ENCODE measurements around the gene SKAP1.
"Not testable (repeated sequence)": the region's sequence is repeated elsewhere in the genome, so short reads cannot be mapped to it uniquely, and the experiment has no call there.

DNA sequence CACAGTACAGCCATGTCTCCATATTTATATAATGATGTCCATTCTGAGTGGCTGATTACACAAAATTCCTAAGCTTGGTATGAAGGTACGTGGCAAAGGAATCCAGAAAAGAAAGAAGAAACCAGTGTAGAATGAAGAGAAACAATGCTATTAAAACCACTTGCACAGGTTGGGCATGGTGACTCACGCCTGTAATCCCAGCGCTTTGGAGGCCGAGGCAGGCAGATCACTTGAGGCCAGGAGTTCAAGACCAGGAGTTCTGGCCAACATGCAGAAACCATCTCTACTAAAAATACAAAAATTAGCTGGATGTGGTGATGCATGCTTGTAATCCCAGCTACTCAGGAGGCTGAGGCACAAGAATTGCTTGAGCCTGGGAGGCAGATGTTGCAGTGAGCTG is 223.0 kb downstream of the SKAP1 start:
- TF ChIP-seq, protein P1, sequence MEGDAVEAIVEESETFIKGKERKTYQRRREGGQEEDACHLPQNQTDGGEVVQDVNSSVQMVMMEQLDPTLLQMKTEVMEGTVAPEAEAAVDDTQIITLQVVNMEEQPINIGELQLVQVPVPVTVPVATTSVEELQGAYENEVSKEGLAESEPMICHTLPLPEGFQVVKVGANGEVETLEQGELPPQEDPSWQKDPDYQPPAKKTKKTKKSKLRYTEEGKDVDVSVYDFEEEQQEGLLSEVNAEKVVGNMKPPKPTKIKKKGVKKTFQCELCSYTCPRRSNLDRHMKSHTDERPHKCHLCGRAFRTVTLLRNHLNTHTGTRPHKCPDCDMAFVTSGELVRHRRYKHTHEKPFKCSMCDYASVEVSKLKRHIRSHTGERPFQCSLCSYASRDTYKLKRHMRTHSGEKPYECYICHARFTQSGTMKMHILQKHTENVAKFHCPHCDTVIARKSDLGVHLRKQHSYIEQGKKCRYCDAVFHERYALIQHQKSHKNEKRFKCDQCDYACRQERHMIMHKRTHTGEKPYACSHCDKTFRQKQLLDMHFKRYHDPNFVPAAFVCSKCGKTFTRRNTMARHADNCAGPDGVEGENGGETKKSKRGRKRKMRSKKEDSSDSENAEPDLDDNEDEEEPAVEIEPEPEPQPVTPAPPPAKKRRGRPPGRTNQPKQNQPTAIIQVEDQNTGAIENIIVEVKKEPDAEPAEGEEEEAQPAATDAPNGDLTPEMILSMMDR (IDR thresholded peaks at IDR 0.05; ENCODE audit: insufficient read depth, low read depth, low read length), result not testable (repeated sequence)
- TF ChIP-seq EZH2 (IDR thresholded peaks at IDR 0.05; ENCODE audit: insufficient read depth, low read length), result not testable (repeated sequence)
